Measurements from ENCODE around the gene PDZD7. TPM values are rescaled to one million over a fixed set of nuclear protein-coding genes. Genes with fewer than 3 reads are reported as not detected.
A peak's percentile ranks its signal among the peaks of the same experiment; 100 is the strongest.

PDZD7 gene
- total and polyA plus RNA-seq, 4 donors: 0.09 to 1.3 (median 0.55) TPM

DNA sequence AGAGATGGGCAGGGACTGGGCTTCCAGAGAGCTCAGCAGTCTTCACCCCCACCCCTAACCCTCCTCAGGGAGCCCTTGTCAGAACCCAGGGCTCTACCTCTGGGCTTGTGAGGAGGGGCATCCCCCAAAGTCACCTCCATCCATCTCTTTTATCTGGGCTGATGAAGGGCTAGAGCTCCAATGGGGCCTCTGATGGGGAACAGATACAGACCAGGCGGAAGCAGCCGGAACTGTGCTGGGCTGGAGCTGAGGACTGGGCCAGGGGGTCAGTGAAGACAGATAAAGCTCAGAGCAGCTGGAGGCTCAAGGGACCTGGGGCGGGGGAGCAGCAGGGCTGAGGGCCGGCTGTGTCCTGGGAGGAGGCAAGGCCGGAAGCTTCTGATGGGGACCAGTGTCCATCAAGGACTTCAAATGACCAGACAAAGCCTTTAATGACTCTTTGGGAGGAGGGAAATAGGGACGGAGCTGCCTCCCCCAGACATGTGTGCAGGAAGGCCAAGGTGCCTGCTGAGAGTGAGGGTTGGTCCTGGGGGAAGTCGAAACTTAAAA, 41.0 kb upstream of the PDZD7 start:
- WGBS, 2 donors: 67 to 71% methylated on average over 7 of the region's 7 CpGs
- DNase-seq (no peak), ATAC-seq (ENCODE audit: insufficient read depth, low FRiP score) (no peak)
- H3K27me3 ChIP-seq (ENCODE audit: control insufficient read depth in 3 of 3, insufficient read depth in 3 of 3, low read length in 2 of 3): peaks cover 4 to 43% (median 23%) of the 10 kb centered on the region in 3 donors
- TF ChIP-seq, protein P1, sequence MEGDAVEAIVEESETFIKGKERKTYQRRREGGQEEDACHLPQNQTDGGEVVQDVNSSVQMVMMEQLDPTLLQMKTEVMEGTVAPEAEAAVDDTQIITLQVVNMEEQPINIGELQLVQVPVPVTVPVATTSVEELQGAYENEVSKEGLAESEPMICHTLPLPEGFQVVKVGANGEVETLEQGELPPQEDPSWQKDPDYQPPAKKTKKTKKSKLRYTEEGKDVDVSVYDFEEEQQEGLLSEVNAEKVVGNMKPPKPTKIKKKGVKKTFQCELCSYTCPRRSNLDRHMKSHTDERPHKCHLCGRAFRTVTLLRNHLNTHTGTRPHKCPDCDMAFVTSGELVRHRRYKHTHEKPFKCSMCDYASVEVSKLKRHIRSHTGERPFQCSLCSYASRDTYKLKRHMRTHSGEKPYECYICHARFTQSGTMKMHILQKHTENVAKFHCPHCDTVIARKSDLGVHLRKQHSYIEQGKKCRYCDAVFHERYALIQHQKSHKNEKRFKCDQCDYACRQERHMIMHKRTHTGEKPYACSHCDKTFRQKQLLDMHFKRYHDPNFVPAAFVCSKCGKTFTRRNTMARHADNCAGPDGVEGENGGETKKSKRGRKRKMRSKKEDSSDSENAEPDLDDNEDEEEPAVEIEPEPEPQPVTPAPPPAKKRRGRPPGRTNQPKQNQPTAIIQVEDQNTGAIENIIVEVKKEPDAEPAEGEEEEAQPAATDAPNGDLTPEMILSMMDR (IDR thresholded peaks at IDR 0.05; ENCODE audit: control extremely low read depth, extremely low read depth): no peak
- peaks cover 0 to 5% (median 0%) of the 10 kb centered on the region in 4 donors for H3K9me3 ChIP-seq (ENCODE audit: control insufficient read depth in 4 of 4, insufficient read depth in 3 of 4, low read length in 3 of 4)
- no peak overlapping the region for H3K4me3 ChIP-seq
- peak overlapping the region in 1 of 2 donors; percentile 16 for H3K27ac ChIP-seq (ENCODE audit: low read depth in 1 of 2, low read length in 1 of 2)
- H3K4me1 ChIP-seq (ENCODE audit: control insufficient read depth in 5 of 5, insufficient read depth in 5 of 5, low read length in 5 of 5): peaks cover 0 to 8% (median 5%) of the 10 kb centered on the region in 5 donors
- no peaks in the 10 kb centered on the region for H3K36me3 ChIP-seq (ENCODE audit: control insufficient read depth in 4 of 4, insufficient read depth in 4 of 4, low read length in 4 of 4)
- no peak overlapping the region for H3K9ac ChIP-seq (ENCODE audit: insufficient read depth in 1 of 2, low read length in 2 of 2)

DNA sequence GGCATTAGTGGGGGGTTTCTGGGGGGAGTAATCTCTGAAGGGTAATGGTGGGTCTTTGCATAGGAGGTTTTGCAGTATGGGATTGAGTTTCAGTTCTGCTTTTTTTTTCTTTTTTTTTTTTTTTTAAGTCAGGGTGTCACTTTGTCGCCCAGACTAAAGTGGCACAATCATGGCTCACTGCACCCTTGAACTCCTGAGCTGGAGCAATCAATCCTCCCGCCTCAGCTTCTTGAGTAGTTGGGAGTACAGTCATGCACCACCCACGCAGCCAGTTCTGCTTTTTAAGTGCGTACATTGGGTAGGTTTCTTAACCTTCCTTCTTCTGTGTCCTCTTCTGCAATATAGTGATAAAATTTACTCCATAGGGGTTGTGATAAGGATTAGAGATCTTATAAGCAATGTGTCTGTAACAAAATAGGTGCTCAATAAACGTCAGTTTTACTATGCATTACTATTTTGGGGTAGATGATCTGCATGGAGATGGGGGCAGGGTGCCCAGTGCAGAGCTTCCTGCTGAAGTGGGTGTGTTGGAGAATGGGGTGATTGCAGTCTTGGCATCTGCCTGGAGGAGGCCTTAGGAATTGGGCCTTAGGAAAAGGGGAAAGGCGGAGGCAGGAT, 40.4 kb upstream of the PDZD7 start:
- Histone ChIP-seq H3K36me3 (ENCODE audit: control insufficient read depth in 4 of 4, insufficient read depth in 4 of 4, low read length in 4 of 4) (no peaks in the 10 kb centered on the region), H3K9ac (ENCODE audit: insufficient read depth in 1 of 2, low read length in 2 of 2) (no peak overlapping the region), H3K4me3 (no peak overlapping the region), H3K4me1 (ENCODE audit: control insufficient read depth in 5 of 5, insufficient read depth in 5 of 5, low read length in 5 of 5) (peaks cover 0 to 11% (median 5%) of the 10 kb centered on the region in 5 donors), H3K9me3 (ENCODE audit: control insufficient read depth in 4 of 4, insufficient read depth in 3 of 4, low read length in 3 of 4) (peaks cover 0 to 5% (median 0%) of the 10 kb centered on the region in 4 donors), H3K27me3 (ENCODE audit: control insufficient read depth in 3 of 3, insufficient read depth in 3 of 3, low read length in 2 of 3) (peaks cover 4 to 38% (median 25%) of the 10 kb centered on the region in 3 donors), H3K27ac (ENCODE audit: low read depth in 1 of 2, low read length in 1 of 2) (peak overlapping the region in 1 of 2 donors; percentile 16)
- no peak for ATAC-seq (ENCODE audit: insufficient read depth, low FRiP score)
- TF ChIP-seq, protein P1 (IDR thresholded peaks at IDR 0.05; ENCODE audit: control extremely low read depth, extremely low read depth): no peak
- DNase-seq: no peak
- 40 to 49% methylated on average over 6 of the region's 6 CpGs for WGBS, 2 donors

DNA sequence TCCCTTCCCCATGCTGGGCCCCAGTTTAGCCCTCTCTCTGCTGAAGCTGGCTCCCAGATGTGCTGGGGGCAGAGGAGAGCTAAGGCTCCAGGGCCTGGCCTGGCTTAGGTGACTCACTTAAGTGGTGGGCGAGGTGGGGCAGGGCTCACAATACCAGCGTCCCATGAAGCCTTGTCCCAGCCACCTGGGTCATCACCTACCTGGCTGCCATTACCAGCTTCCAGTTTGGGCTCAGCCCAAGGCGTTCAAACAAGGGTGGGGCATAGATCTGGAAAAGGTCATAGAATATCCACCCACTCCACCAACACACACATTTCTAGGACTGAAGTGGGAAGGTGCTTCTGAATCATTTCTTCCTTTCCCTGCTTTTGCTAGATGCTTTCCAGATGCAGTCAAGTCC, 39.2 kb upstream of the PDZD7 start:
- WGBS, 2 donors: 80 to 93% methylated on average over 3 of the region's 3 CpGs
- ATAC-seq (ENCODE audit: insufficient read depth, low FRiP score) (no peak), DNase-seq (no peak)
- Histone ChIP-seq H3K36me3 (ENCODE audit: control insufficient read depth in 4 of 4, insufficient read depth in 4 of 4, low read length in 4 of 4) (no peaks in the 10 kb centered on the region), H3K9ac (ENCODE audit: insufficient read depth in 1 of 2, low read length in 2 of 2) (no peak overlapping the region), H3K27ac (ENCODE audit: low read depth in 1 of 2, low read length in 1 of 2) (no peak overlapping the region), H3K9me3 (ENCODE audit: control insufficient read depth in 4 of 4, insufficient read depth in 3 of 4, low read length in 3 of 4) (peaks cover 0 to 5% (median 0%) of the 10 kb centered on the region in 4 donors), H3K4me3 (no peak overlapping the region), H3K27me3 (ENCODE audit: control insufficient read depth in 3 of 3, insufficient read depth in 3 of 3, low read length in 2 of 3) (peaks cover 4 to 25% (median 15%) of the 10 kb centered on the region in 3 donors), H3K4me1 (ENCODE audit: control insufficient read depth in 5 of 5, insufficient read depth in 5 of 5, low read length in 5 of 5) (peaks cover 2 to 23% (median 12%) of the 10 kb centered on the region in 5 donors)
- TF ChIP-seq, protein P1 (IDR thresholded peaks at IDR 0.05; ENCODE audit: control extremely low read depth, extremely low read depth): no peak

All from lung (tissue), 12 donors.